Body of pancreas (tissue), 4 donors: Measurements from ENCODE around the gene PACRG. TPM values are rescaled to one million over a fixed set of nuclear protein-coding genes. Genes with fewer than 3 reads are reported as not detected.

Experiments
- ATAC-seq: fragments of 150-250 bp; one replicate; pipeline ENCODE4 v1.9.1; 2016
- DNase-seq, 4 donors: peaks; one replicate each; pipeline ENCODE4 v3.0.0-alpha.2; 2019
- H3K27ac ChIP-seq, 4 donors: fragments of 200-600 bp; sonication (generic); 1 replicate in 3 of 4; 2 replicates in 1 of 4; pipeline versions ENCODE4 v1.5.1 to v1.6.1; 2016 to 2019; ENCODE audit warnings: mild to moderate bottlenecking in 1 of 4, mixed read lengths in 1 of 4, moderate library complexity in 1 of 4
- H3K27me3 ChIP-seq, 2 donors: fragments of 200-600 bp; sonication (generic); one replicate each; pipeline ENCODE4 v1.6.0; 2016; ENCODE audit warnings: mild to moderate bottlenecking in 1 of 2
- H3K36me3 ChIP-seq, 2 donors: fragments of 200-600 bp; sonication (generic); replicated peaks in 1 of 2; 2 replicates each; pipeline ENCODE4 v1.5.1; 2016; ENCODE audit warnings: low read depth in 2 of 2; ENCODE audit not compliant: insufficient read depth in 1 of 2
- H3K4me1 ChIP-seq: fragments of 200-600 bp; sonication (generic); one replicate; pipeline ENCODE4 v1.6.0; 2016
- H3K4me3 ChIP-seq, 2 donors: fragments of 200-600 bp; sonication (generic); 1 replicate in 1 of 2; 2 replicates in 1 of 2; pipeline ENCODE4 v1.5.1; 2016 to 2019
- H3K9me3 ChIP-seq, 3 donors: fragments of 200-600 bp; sonication (generic); 1 replicate in 2 of 3; 2 replicates in 1 of 3; pipeline ENCODE4 v1.5.1; 2016
- POLR2A ChIP-seq, 3 donors: fragments of 450-650 bp; IDR thresholded peaks; one replicate each; pipeline ENCODE4 v1.6.1; 2016; ENCODE audit warnings: antibody characterized with exemption in 3 of 3, mild to moderate bottlenecking in 2 of 3
- WGBS, 2 donors: methylation state at CpG; one replicate each; pipeline ENCODE4 v1.1.5; 2017; 5-methylcytosine and 5-hydroxymethylcytosine counted together
- intact Hi-C: fragments of 100-400 bp; cut with DNase I; formaldehyde crosslinking; loops from one replicate; pipeline ENCODE4 v1.15.1; 2023
- total RNA-seq, 2 donors: library from RNA; depleted of rRNA; stranded (reverse); fragments of >200 nt; gene quantifications; one replicate each; pipeline ENCODE4 v1.1.0, GENCODE V29; 2016
- TF ChIP-seq, protein P1 (sequence below), 7 experiments: fragments of 450-650 bp in 4 of 7; fragments of 200-600 bp in 3 of 7; sonication (generic) in 3 of 7; IDR thresholded peaks; one replicate each; pipeline ENCODE4 v1.5.1; 2016 to 2019; ENCODE audit warnings: antibody characterized with exemption in 7 of 7

PACRG gene
- total RNA-seq, 2 donors from 2014 or later = 7.8 to 10.9 TPM

DNA sequence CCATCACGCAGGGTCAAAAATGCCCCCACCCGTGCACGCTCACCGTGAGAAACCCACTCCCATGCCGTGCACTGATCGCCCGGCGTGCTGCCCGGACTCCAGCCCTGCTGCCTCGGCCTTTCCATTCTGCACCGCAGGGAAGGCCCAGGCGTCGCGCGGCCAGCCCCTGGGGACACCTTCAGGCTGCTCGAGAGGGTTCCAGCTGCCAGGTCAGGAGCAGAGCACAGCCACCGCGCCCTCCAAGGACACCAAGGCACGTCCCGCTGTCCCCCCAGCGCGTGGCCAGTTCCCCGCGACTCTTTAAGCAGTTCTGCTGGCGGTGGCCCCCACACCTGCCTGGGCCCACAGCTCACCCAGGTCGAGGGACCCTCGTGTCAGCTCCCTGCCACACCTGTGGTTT lies 372.5 kb downstream of the PACRG start:
- no peak for DNase-seq

DNA sequence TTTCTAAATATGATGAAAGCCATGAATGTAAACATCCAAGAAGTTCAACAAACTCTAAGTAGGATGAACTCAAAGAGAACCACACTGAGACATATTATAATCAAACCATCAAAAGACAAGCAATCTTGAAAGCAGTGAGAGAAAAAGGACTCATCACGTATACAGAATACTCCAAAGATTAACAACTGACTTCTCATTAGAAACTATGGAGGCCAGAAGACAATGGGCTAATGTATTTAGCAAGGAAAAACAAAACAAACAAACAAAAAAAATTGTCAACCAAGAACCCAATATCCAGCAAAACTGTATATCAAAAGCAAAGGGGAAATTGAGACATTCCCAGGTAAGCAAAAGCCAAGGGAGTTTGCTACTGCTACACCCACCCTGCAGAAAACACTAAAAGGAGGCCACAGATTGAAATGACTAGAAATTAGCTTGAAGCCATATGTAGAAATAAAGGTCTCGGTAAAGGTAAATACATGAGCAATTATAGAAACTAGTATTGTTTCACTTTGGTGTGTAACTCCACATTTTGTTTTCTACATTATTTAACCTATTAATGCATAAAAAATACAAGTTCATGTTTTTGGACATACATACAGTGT lies 385.7 kb downstream of the PACRG start:
- H3K4me1 ChIP-seq = no peaks in the 10 kb centered on the region
- 75 to 79% methylated on average over 2 of the region's 2 CpGs for WGBS, 2 donors
- DNase-seq (no peak), ATAC-seq (no peak)
- H3K4me3 ChIP-seq = no peak overlapping the region
- no peaks in the 10 kb centered on the region for H3K36me3 ChIP-seq
- H3K9me3 ChIP-seq = peaks cover 0 to 11% (median 0%) of the 10 kb centered on the region in 3 donors
- intact Hi-C loops = no loop called here
- no peaks in the 10 kb centered on the region for H3K27me3 ChIP-seq
- no peak for TF ChIP-seq POLR2A (IDR thresholded peaks at IDR 0.05)
- TF ChIP-seq, protein P1, sequence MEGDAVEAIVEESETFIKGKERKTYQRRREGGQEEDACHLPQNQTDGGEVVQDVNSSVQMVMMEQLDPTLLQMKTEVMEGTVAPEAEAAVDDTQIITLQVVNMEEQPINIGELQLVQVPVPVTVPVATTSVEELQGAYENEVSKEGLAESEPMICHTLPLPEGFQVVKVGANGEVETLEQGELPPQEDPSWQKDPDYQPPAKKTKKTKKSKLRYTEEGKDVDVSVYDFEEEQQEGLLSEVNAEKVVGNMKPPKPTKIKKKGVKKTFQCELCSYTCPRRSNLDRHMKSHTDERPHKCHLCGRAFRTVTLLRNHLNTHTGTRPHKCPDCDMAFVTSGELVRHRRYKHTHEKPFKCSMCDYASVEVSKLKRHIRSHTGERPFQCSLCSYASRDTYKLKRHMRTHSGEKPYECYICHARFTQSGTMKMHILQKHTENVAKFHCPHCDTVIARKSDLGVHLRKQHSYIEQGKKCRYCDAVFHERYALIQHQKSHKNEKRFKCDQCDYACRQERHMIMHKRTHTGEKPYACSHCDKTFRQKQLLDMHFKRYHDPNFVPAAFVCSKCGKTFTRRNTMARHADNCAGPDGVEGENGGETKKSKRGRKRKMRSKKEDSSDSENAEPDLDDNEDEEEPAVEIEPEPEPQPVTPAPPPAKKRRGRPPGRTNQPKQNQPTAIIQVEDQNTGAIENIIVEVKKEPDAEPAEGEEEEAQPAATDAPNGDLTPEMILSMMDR (IDR thresholded peaks at IDR 0.05) = no peak
- H3K27ac ChIP-seq = no peak overlapping the region

More for the DNA sequence above, 372.5 kb downstream of the PACRG start:
- no peak for ATAC-seq
- Histone ChIP-seq H3K27ac (no peak overlapping the region), H3K4me3 (no peak overlapping the region), H3K36me3 (no peaks in the 10 kb centered on the region), H3K4me1 (no peaks in the 10 kb centered on the region), H3K9me3 (peaks cover 0 to 4% (median 0%) of the 10 kb centered on the region in 3 donors), H3K27me3 (no peaks in the 10 kb centered on the region)
- WGBS, 2 donors = 95 to 96% methylated on average over 23 to 25 of the region's 27 CpGs
- intact Hi-C loops = no loop called here
- TF ChIP-seq, protein P1 (IDR thresholded peaks at IDR 0.05) = no peak
- no peak for TF ChIP-seq POLR2A (IDR thresholded peaks at IDR 0.05)

DNA sequence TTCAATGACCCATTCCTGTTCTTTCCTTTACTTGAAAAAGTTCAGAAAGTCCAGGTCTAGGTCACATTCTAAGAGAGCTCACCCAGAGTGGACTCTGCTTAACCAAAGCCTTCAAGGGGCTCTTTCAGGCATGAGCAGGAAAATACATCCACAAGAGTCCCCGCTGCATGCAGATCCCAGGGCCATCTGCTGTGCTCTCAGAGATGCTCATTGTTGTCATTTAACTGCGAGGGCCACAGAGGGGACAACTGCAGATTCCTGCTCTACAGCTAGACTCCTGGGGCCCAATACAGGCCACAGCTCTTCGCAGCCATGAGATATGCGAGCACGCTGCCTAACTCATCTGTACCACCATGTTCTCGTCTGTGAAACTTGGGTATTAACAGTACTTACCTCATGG lies 391.2 kb downstream of the PACRG start:
- Histone ChIP-seq H3K27ac (no peak overlapping the region), H3K4me3 (no peak overlapping the region), H3K4me1 (no peaks in the 10 kb centered on the region), H3K9me3 (peaks cover 0 to 4% (median 0%) of the 10 kb centered on the region in 3 donors), H3K36me3 (no peaks in the 10 kb centered on the region), H3K27me3 (no peaks in the 10 kb centered on the region)
- no peak for ATAC-seq
- WGBS, 2 donors = 82 to 85% methylated on average over 6 of the region's 6 CpGs
- DNase-seq = no peak
- TF ChIP-seq POLR2A (IDR thresholded peaks at IDR 0.05) = no peak
- TF ChIP-seq, protein P1 (IDR thresholded peaks at IDR 0.05) = no peak
- intact Hi-C loops = no loop called here

DNA sequence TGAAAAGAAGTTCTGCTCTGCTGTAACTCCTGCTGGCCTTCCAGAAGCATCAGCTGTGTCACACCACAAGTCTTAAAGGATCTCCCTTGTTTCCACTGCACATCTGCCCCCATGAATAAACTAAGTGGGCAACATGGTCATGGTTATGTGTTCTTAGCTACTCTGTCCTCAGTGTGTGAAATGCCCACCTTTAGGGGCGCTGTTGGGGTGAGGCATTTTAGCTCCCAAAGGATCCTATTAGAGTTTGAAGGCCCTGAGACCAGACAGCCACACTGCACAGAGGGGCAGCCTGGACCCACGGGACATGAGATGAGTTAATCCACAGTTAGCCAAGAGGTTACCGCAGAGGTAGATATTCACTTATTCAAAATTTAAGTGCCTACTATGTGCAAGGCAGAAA lies 392.4 kb downstream of the PACRG start:
- TF ChIP-seq, protein P1 (IDR thresholded peaks at IDR 0.05) = no peak
- no peak for TF ChIP-seq POLR2A (IDR thresholded peaks at IDR 0.05)

DNA sequence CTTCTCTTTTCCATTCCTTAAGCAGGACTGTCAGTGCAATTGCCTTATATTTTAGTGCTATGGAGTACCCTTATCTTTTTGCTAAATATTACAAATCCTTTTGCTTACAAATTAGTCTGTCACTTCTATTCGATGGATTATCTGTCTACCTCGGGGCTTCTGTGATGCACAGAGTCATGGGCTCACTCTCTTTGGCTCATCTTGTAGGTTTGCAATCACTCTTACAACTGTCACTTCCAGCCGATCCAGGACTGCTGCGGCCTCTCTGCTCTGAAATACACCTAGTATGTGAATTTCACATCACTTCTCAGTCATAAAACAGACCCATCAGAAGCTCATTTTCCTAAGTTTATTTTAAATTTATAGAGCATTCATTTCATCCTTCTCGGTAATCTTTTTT lies 393.5 kb downstream of the PACRG start:
- WGBS, 2 donors = 78 to 87% methylated on average over 5 of the region's 5 CpGs
- no peaks in the 10 kb centered on the region for H3K27me3 ChIP-seq
- no peaks in the 10 kb centered on the region for H3K9me3 ChIP-seq
- TF ChIP-seq, protein P1 (IDR thresholded peaks at IDR 0.05) = no peak
- no peak for TF ChIP-seq POLR2A (IDR thresholded peaks at IDR 0.05)
- DNase-seq = no peak
- no peak for ATAC-seq
- H3K36me3 ChIP-seq = no peaks in the 10 kb centered on the region
- no peak overlapping the region for H3K4me3 ChIP-seq
- intact Hi-C loops = no loop called here
- H3K27ac ChIP-seq = no peak overlapping the region
- H3K4me1 ChIP-seq = no peaks in the 10 kb centered on the region

More for the DNA sequence above, 392.4 kb downstream of the PACRG start:
- no peak overlapping the region for H3K4me3 ChIP-seq
- no peaks in the 10 kb centered on the region for H3K36me3 ChIP-seq
- intact Hi-C loops = no loop called here
- ATAC-seq (no peak), DNase-seq (no peak)
- WGBS, 2 donors = 73 to 80% methylated on average over 3 of the region's 3 CpGs
- no peaks in the 10 kb centered on the region for H3K27me3 ChIP-seq
- no peaks in the 10 kb centered on the region for H3K4me1 ChIP-seq
- peaks cover 0 to 4% (median 0%) of the 10 kb centered on the region in 3 donors for H3K9me3 ChIP-seq
- no peak overlapping the region for H3K27ac ChIP-seq
